GM12878 (cell line): ENCODE results near the gene RMC1. TPM values are rescaled to one million over a fixed set of nuclear protein-coding genes. Genes with fewer than 3 reads are reported as not detected.

Experiments
- ATAC-seq: fragments of 200-7000 bp; cut with Tn5 transposase; 3 replicates; pipeline ENCODE4 v1.9.1; 2020; ENCODE audit warnings: mild to moderate bottlenecking, moderate library complexity
- BruUV-seq: library from RNA; stranded (reverse); fragments of 400-500 nt; replicated peaks from 2 replicates; lab custom pipeline; 2021; lab: Mats Ljungman, UMichigan
- CTCF ChIA-PET: fragments of 300-600 bp; sonication (Branson Sonifier 250); formaldehyde crosslinking; extraction: SDS; loops from one replicate; lab custom pipeline; 2021; ENCODE audit warnings: inconsistent platforms; lab: Yijun Ruan, JAX
- POLR2A ChIA-PET: fragments of 350-600 bp; formaldehyde crosslinking; extraction: SDS; loops from one replicate; lab custom pipeline; 2021; ENCODE audit warnings: inconsistent platforms; lab: Charles Lee
- RAD21 ChIA-PET: fragments of 300-600 bp; sonication (Branson Sonifier 250); formaldehyde crosslinking; loops from one replicate; lab custom pipeline; 2023; ENCODE audit warnings: antibody characterized with exemption; ENCODE audit not compliant: unreplicated experiment; lab: Charles Lee
- SMC1A ChIA-PET: fragments of 300-600 bp; sonication (Branson Sonifier 250); formaldehyde crosslinking; loops from one replicate; lab custom pipeline; 2023; ENCODE audit not compliant: unreplicated experiment, uncharacterized antibody; lab: Charles Lee
- DNase-seq: peaks from one replicate; pipeline ENCODE4 v3.0.0-alpha.2; 2011; ENCODE audit warnings: low read depth, low spot score
- FAIRE-seq: peaks from 3 replicates; lab custom pipeline; 2011; peaks lifted over from hg19 to GRCh38; lab: Jason Lieb, UNC
- H2AFZ ChIP-seq: 2 replicates; pipeline ENCODE4 v1.6.0; 2011; ENCODE audit warnings: low read depth, low read length, control low read depth; ENCODE audit not compliant: control insufficient read depth
- H3K27ac ChIP-seq: 2 replicates; pipeline ENCODE4 v1.5.1; 2011; ENCODE audit warnings: control low read depth; ENCODE audit not compliant: control insufficient read depth, insufficient read depth
- H3K27me3 ChIP-seq, 2 experiments: replicated peaks in 1 of 2; 2 replicates each; pipeline versions ENCODE4 v1.6.0 to v1.6.1; 2011; ENCODE audit warnings: low read length in 1 of 2; ENCODE audit not compliant: control insufficient read depth in 2 of 2, insufficient read depth in 2 of 2
- H3K36me3 ChIP-seq, 2 experiments: 2 replicates each; pipeline ENCODE4 v1.5.1; 2011; ENCODE audit warnings: low read length in 1 of 2; ENCODE audit not compliant: control insufficient read depth in 2 of 2, insufficient read depth in 2 of 2
- H3K4me1 ChIP-seq: 2 replicates; pipeline ENCODE4 v1.6.1; 2011; ENCODE audit warnings: mild to moderate bottlenecking, low read length, moderate library complexity, mixed read lengths; ENCODE audit not compliant: control insufficient read depth, insufficient read depth
- H3K4me2 ChIP-seq: 2 replicates; pipeline ENCODE4 v1.6.0; 2011; ENCODE audit warnings: control low read depth; ENCODE audit not compliant: control insufficient read depth, insufficient read depth
- H3K4me3 ChIP-seq: fragments of 200-600 bp; sonication (generic); 2 replicates; pipeline ENCODE4 v1.5.1; 2016
- H3K79me2 ChIP-seq: 2 replicates; pipeline ENCODE4 v1.6.0; 2011; ENCODE audit warnings: low read length; ENCODE audit not compliant: control insufficient read depth, insufficient read depth
- H3K9ac ChIP-seq: 2 replicates; pipeline ENCODE4 v1.8.0; 2011; ENCODE audit warnings: low read length, control low read depth, mixed read lengths; ENCODE audit not compliant: control insufficient read depth, insufficient read depth
- H3K9me3 ChIP-seq: replicated peaks from 3 replicates; pipeline ENCODE4 v1.5.1; 2011; ENCODE audit warnings: mild to moderate bottlenecking, low read length; ENCODE audit not compliant: control insufficient read depth, insufficient read depth
- H4K20me1 ChIP-seq: 2 replicates; pipeline ENCODE4 v1.6.0; 2011; ENCODE audit not compliant: control insufficient read depth, insufficient read depth
- FOXK2 ChIP-seq: fragments of 450-650 bp; IDR thresholded peaks from 2 replicates; pipeline ENCODE4 v1.6.1; 2017; ENCODE audit warnings: mild to moderate bottlenecking, moderate library complexity
- PKNOX1 ChIP-seq: fragments of 450-650 bp; IDR thresholded peaks from 2 replicates; pipeline ENCODE4 v1.6.1; 2016; ENCODE audit warnings: mild to moderate bottlenecking
- RAD51 ChIP-seq: fragments of 450-650 bp; IDR thresholded peaks from 2 replicates; pipeline ENCODE4 v1.6.1; 2016; ENCODE audit warnings: moderate library complexity, mild to moderate bottlenecking, inconsistent platforms
- SMAD5 ChIP-seq: IDR thresholded peaks from 2 replicates; pipeline ENCODE4 v1.6.1; 2016; ENCODE audit warnings: antibody characterized with exemption, low read depth
- ZNF622 ChIP-seq: fragments of 450-650 bp; IDR thresholded peaks from 2 replicates; pipeline ENCODE4 v1.6.1; 2017; ENCODE audit warnings: mild to moderate bottlenecking, inconsistent platforms
- ZZZ3 ChIP-seq: IDR thresholded peaks from 2 replicates; pipeline ENCODE4 v1.6.1; 2011; ENCODE audit warnings: low read depth; ENCODE audit not compliant: control insufficient read depth, insufficient read length
- WGBS: methylation state at CpG from one replicate; pipeline ENCODE4 v1.1.6; 2016; ENCODE audit warnings: low lambda C conversion rate; ENCODE audit not compliant: insufficient replicate concordance, insufficient coverage; ENCODE audit errors: missing lambda C conversion rate; 5-methylcytosine and 5-hydroxymethylcytosine counted together
- in situ Hi-C: fragments of 300-500 bp; cut with MboI; formaldehyde crosslinking; loops from 9 replicates; pipeline ENCODE4 v1.14.3; 2018; ENCODE audit warnings: mixed read lengths
- intact Hi-C: fragments of 100-400 bp; cut with micrococcal nuclease; formaldehyde crosslinking; loops from one replicate; pipeline ENCODE4 v1.14.2; 2022; ENCODE audit not compliant: unreplicated experiment
- polyA plus RNA-seq, 11 experiments: library from polyadenylated mRNA; depleted of rRNA in 4 of 11; unstranded in 6 of 11; stranded (reverse) in 5 of 11; fragments of >200 nt; fragmentation: Nextera tagmentation in 4 of 11; fragmentation: Illumina TruSeq in 1 of 11; extraction: Ambion mirVana in 4 of 11; extraction: Trizol in 1 of 11; gene quantifications; 1 replicate in 1 of 11; 2 replicates in 10 of 11; pipeline versions ENCODE4 v1.2.1 to v1.2.3, GENCODE V29; 2011 to 2016; ENCODE audit warnings: inconsistent platforms in 2 of 11, missing spikeins in 2 of 11, low read depth in 1 of 11
- total RNA-seq, 4 experiments: library from RNA; depleted of rRNA in 3 of 4; stranded (reverse); fragments of >200 nt in 3 of 4; fragmentation: Illumina TruSeq in 1 of 4; extraction: Trizol in 1 of 4; gene quantifications; 2 replicates each; pipeline versions ENCODE4 v1.2.1 to v1.2.3, GENCODE V29; 2013 to 2021

RMC1 gene
- total and polyA plus RNA-seq, 10 of the 15 experiments (the other 5 are each of a cell fraction or from before 2014, with no cell fraction given) = 8.4 to 57.6 (median 42.5) TPM

GRCh38 chr18:23468753-23469459 is 34.4 kb upstream of the RMC1 start:
- ATAC-seq (no peak), FAIRE-seq (no peak), DNase-seq (no peak)
- BruUV-seq = no TSS peak
- ChIA-PET POLR2A (interaction anchor here (0.9 kb wide), 1 partner anchor 19 kb away, joined by 3 read pairs; no protein-coding TSS in a partner anchor), RAD21 (interaction anchor here (0.7 to 1.0 kb wide), 2 partner anchors 15 to 26 kb away, joined by 3 read pairs; no protein-coding TSS in a partner anchor), SMC1A (interaction anchor here (1.6 to 2.3 kb wide), 2 partner anchors 8 to 10 kb away, joined by 3 to 12 read pairs; no protein-coding TSS in a partner anchor), CTCF (interaction anchor here (0.5 to 1.1 kb wide), 2 partner anchors 29 to 115 kb away, joined by 3 read pairs; no protein-coding TSS in a partner anchor)
- Histone ChIP-seq H3K79me2 (no peaks in the 10 kb centered on the region; the same call in 1 of the 2 replicates), H2AFZ (no peak overlapping the region), H3K27me3 (no peaks in the 10 kb centered on the region), H3K36me3 (peaks cover 18 to 56% of the 10 kb centered on the region in 2 experiments), H3K9me3 (no peaks in the 10 kb centered on the region), H3K9ac (no peak overlapping the region), H3K27ac (no peak overlapping the region), H4K20me1 (no peaks in the 10 kb centered on the region), H3K4me1 (no peaks in the 10 kb centered on the region), H3K4me3 (no peak overlapping the region), H3K4me2 (no peak overlapping the region)
- in situ Hi-C loops = loop anchor here (25.0 kb wide), 1 partner anchor 1857 kb away; the partner anchor contains the start of genes ESCO1 and SNRPD1
- 96% methylated on average over 3 of the region's 3 CpGs for WGBS
- TF ChIP-seq PKNOX1 (no peak), SMAD5 (no peak), ZNF622 (no peak), FOXK2 (no peak), RAD51 (no peak), ZZZ3 (peak; percentile 4)
- TF ChIP-seq, all 136 proteins: peak for 1
- intact Hi-C loops = no loop called here
